Endothelial cell of umbilical vein (primary cell): ENCODE data around the gene GCGR. TPM values are rescaled to one million over a fixed set of nuclear protein-coding genes. Genes with fewer than 3 reads are reported as not detected.

Source experiments
- BruUV-seq: library from RNA; stranded (reverse); fragments of 400-500 nt; replicated peaks from 2 replicates; lab custom pipeline; 2021; lab: Mats Ljungman, UMichigan
- CTCF ChIA-PET: fragments of 300-600, 350-600 bp; sonication (Branson Sonifier 250); formaldehyde crosslinking; loops from one replicate; lab custom pipeline; 2021; ENCODE audit warnings: antibody characterized with exemption, inconsistent platforms; lab: Charles Lee
- POLR2A ChIA-PET: fragments of 300-600, 350-600 bp; sonication (Branson Sonifier 250); formaldehyde crosslinking; loops from one replicate; lab custom pipeline; 2021; ENCODE audit warnings: antibody characterized with exemption, inconsistent platforms; lab: Charles Lee
- DNase-seq: peaks from one replicate; pipeline ENCODE4 v3.0.0-alpha.2; 2011; ENCODE audit warnings: low read depth, low spot score
- FAIRE-seq: peaks from 2 replicates; lab custom pipeline; 2011; peaks lifted over from hg19 to GRCh38; lab: Jason Lieb, UNC
- H2AFZ ChIP-seq: 2 replicates; pipeline ENCODE4 v1.6.0; 2012; ENCODE audit warnings: low read depth, low read length, control low read depth, inconsistent platforms
- H3K27ac ChIP-seq: 2 replicates; pipeline ENCODE4 v1.5.1; 2011; ENCODE audit warnings: low read depth, mild to moderate bottlenecking, control low read depth, low read length, moderate library complexity; ENCODE audit not compliant: insufficient read depth
- H3K27me3 ChIP-seq, 2 experiments: 2 replicates each; pipeline versions ENCODE4 v1.6.0 to v1.6.1; 2011; ENCODE audit warnings: low read length in 2 of 2, mixed read lengths in 1 of 2; ENCODE audit not compliant: control insufficient read depth in 2 of 2, insufficient read depth in 2 of 2
- H3K36me3 ChIP-seq, 2 experiments: 2 replicates in 1 of 2; 3 replicates in 1 of 2; pipeline ENCODE4 v1.5.1; 2011; ENCODE audit warnings: low read length in 2 of 2, mild to moderate bottlenecking in 1 of 2, moderate library complexity in 1 of 2; ENCODE audit not compliant: control insufficient read depth in 2 of 2, insufficient read depth in 2 of 2; ENCODE audit errors: extremely low read depth in 1 of 2
- H3K4me1 ChIP-seq: 3 replicates; pipeline ENCODE4 v1.5.1; 2011; ENCODE audit warnings: mild to moderate bottlenecking, low read length; ENCODE audit not compliant: control insufficient read depth, insufficient read depth; ENCODE audit errors: extremely low read depth
- H3K4me2 ChIP-seq: 2 replicates; pipeline ENCODE4 v1.6.1; 2011; ENCODE audit warnings: low read length, control low read depth, mixed read lengths; ENCODE audit not compliant: insufficient read depth
- H3K4me3 ChIP-seq, 3 experiments: fragments of 200-600 bp in 1 of 3; sonication (generic), shearing (Covaris generic) in 1 of 3; replicated peaks in 1 of 3; 2 replicates each; pipeline ENCODE4 v1.5.1; 2011 to 2016; ENCODE audit warnings: control low read depth in 3 of 3, low read length in 3 of 3, mild to moderate bottlenecking in 2 of 3, inconsistent platforms in 1 of 3, low read depth in 1 of 3, moderate library complexity in 1 of 3; ENCODE audit not compliant: insufficient read depth in 1 of 3
- H3K79me2 ChIP-seq: 2 replicates; pipeline ENCODE4 v1.6.0; 2012; ENCODE audit warnings: low read length, inconsistent platforms; ENCODE audit not compliant: control insufficient read depth, insufficient read depth
- H3K9ac ChIP-seq: replicated peaks from 2 replicates; pipeline ENCODE3; 2011; ENCODE audit warnings: low read length, control low read depth; ENCODE audit not compliant: insufficient read depth; ENCODE audit errors: extremely low read depth
- H3K9me1 ChIP-seq: replicated peaks from 3 replicates; pipeline ENCODE4 v1.6.0; 2011; ENCODE audit warnings: mild to moderate bottlenecking, low read length; ENCODE audit not compliant: control insufficient read depth, insufficient read depth; ENCODE audit errors: extremely low read depth
- H3K9me3 ChIP-seq: replicated peaks from 2 replicates; pipeline ENCODE4 v1.5.1; 2012; ENCODE audit warnings: low read length, inconsistent platforms; ENCODE audit not compliant: control insufficient read depth, insufficient read depth
- H4K20me1 ChIP-seq: replicated peaks from 2 replicates; pipeline ENCODE3; 2011; ENCODE audit warnings: mild to moderate bottlenecking, low read length; ENCODE audit not compliant: control insufficient read depth, insufficient read depth; ENCODE audit errors: extremely low read depth
- FOS ChIP-seq: IDR thresholded peaks from 2 replicates; pipeline ENCODE4 v1.6.1; 2011; ENCODE audit warnings: mild to moderate bottlenecking, low read length, moderate library complexity, borderline replicate concordance; ENCODE audit not compliant: insufficient read depth
- GATA2 ChIP-seq: IDR thresholded peaks from 2 replicates; pipeline ENCODE4 v1.7.0; 2011; ENCODE audit warnings: low read depth, mild to moderate bottlenecking, moderate library complexity, mixed read lengths, low read length; ENCODE audit not compliant: insufficient read length, insufficient read depth
- JUN ChIP-seq: IDR thresholded peaks from 2 replicates; pipeline ENCODE4 v1.6.1; 2011; ENCODE audit warnings: borderline replicate concordance, low read depth; ENCODE audit not compliant: insufficient read length, insufficient read depth
- MAX ChIP-seq: IDR thresholded peaks from 2 replicates; pipeline ENCODE4 v1.6.1; 2011; ENCODE audit not compliant: insufficient read depth, insufficient read length
- MYC ChIP-seq: IDR thresholded peaks from one replicate; pipeline ENCODE4 v1.6.1; 2011; ENCODE audit warnings: mild to moderate bottlenecking, low read depth, low read length
- POLR2A ChIP-seq: IDR thresholded peaks from 2 replicates; pipeline ENCODE4 v1.6.1; 2012; ENCODE audit warnings: low read depth, mild to moderate bottlenecking, control low read depth, low read length
- dilution Hi-C: fragments of 300-500 bp; cut with MboI; formaldehyde crosslinking; loops from one replicate; pipeline ENCODE4 v1.15.0; 2019; ENCODE audit warnings: low sequenced_read_pairs; ENCODE audit not compliant: extremely low pct_ligation_motif_present
- intact Hi-C: fragments of 100-400 bp; cut with micrococcal nuclease; formaldehyde crosslinking; loops from one replicate; pipeline ENCODE4 v1.10.0; 2022
- polyA plus RNA-seq, 4 experiments: library from polyadenylated mRNA; depleted of rRNA in 3 of 4; stranded (reverse) in 3 of 4; unstranded in 1 of 4; fragments of >200 nt; gene quantifications; 2 replicates each; pipeline versions ENCODE4 v1.2.1 to v1.2.3, GENCODE V29; 2011 to 2012; ENCODE audit warnings: missing spikeins in 1 of 4
- total RNA-seq: library from RNA; stranded (reverse); gene quantifications from 2 replicates; pipeline ENCODE4 v1.2.3, GENCODE V29; 2021
- TF ChIP-seq, protein P1 (sequence below), 2 donors: IDR thresholded peaks; 1 replicate in 1 of 2; 2 replicates in 1 of 2; pipeline ENCODE4 v1.5.1; 2011; ENCODE audit warnings: low read length in 2 of 2, mild to moderate bottlenecking in 2 of 2, moderate library complexity in 2 of 2, control low read depth in 1 of 2, inconsistent platforms in 1 of 2, low read depth in 1 of 2; ENCODE audit not compliant: insufficient read depth in 1 of 2; ENCODE audit errors: extremely low read depth in 1 of 2

Gene GCGR
- total and polyA plus RNA-seq, 2 donors (not counting 3 experiments of a cell fraction or from before 2014, with no cell fraction given): not detected

DNA sequence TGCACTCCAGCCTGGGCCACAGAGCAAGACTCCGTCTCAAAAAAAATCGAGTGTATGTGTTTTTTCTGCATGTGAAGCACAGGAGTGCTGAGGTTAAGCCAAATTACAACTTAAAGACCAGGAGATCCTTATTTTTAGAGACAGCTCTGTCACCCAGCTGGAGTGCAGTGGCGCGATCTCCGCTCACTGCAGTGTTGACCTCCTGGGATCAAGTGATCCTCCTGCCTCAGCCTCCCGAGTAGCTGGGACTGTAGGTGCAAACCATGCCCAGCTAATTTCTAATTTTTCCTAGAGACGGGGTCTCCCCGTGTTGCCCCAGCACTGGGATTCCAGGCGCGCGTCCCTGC, 38.4 kb downstream of the GCGR start:
- POLR2A ChIA-PET: no interaction called here
- FAIRE-seq (no peak), DNase-seq (no peak)

More for the DNA sequence above, 38.4 kb downstream of the GCGR start:
- Histone ChIP-seq H3K4me2 (no peak overlapping the region), H3K27ac (no peak overlapping the region), H3K4me3 (no peak overlapping the region), H3K27me3 (no peaks in the 10 kb centered on the region), H4K20me1 (no peaks in the 10 kb centered on the region), H3K36me3 (peaks cover 23 to 47% of the 10 kb centered on the region in 2 experiments), H3K4me1 (no peaks in the 10 kb centered on the region), H3K79me2 (no peaks in the 10 kb centered on the region), H2AFZ (no peak overlapping the region), H3K9ac (no peak overlapping the region), H3K9me3 (no peaks in the 10 kb centered on the region), H3K9me1 (no peaks in the 10 kb centered on the region)
- dilution Hi-C loops (no loop called here), intact Hi-C loops (no loop called here)
- TF ChIP-seq FOS (no peak), JUN (no peak), MYC (no peak), POLR2A (no peak), MAX (no peak), GATA2 (no peak)
- TF ChIP-seq, protein P1, sequence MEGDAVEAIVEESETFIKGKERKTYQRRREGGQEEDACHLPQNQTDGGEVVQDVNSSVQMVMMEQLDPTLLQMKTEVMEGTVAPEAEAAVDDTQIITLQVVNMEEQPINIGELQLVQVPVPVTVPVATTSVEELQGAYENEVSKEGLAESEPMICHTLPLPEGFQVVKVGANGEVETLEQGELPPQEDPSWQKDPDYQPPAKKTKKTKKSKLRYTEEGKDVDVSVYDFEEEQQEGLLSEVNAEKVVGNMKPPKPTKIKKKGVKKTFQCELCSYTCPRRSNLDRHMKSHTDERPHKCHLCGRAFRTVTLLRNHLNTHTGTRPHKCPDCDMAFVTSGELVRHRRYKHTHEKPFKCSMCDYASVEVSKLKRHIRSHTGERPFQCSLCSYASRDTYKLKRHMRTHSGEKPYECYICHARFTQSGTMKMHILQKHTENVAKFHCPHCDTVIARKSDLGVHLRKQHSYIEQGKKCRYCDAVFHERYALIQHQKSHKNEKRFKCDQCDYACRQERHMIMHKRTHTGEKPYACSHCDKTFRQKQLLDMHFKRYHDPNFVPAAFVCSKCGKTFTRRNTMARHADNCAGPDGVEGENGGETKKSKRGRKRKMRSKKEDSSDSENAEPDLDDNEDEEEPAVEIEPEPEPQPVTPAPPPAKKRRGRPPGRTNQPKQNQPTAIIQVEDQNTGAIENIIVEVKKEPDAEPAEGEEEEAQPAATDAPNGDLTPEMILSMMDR (IDR thresholded peaks at IDR 0.05; ENCODE audit: extremely low read depth in 1 of 2, insufficient read depth in 1 of 2, low read depth in 1 of 2, low read length in 2 of 2): no peak
- no TSS peak for BruUV-seq
- CTCF ChIA-PET: no interaction called here
